ENCODE data around the gene GAB2.

DNA sequence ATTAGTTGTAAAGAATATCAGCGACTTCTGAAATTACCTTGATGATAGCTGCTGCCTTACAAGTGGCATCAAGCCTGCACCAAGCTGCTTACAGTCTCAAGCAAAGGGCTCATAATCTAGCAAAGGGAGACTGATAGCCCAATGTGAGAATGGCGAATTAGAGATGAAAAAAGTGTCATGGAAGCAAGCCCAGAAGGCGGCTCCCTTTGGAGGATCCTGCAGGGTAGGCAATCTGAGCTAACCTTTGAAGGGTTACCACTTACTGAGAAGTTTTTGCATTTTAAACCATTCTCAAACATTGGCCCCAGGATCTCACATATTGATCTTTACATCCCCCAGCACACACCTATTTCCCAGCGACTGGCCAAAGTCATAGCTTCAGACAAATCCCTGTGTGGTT lies 18.5 kb downstream of the GAB2 start:
- TF ChIP-seq POLR2AphosphoS5 (IDR thresholded peaks at IDR 0.05; ENCODE audit: borderline replicate concordance, low read depth, low read length) (no peak), EZH2 (IDR thresholded peaks at IDR 0.05) (no peak)

All from SK-N-MC (cell line).